ENCODE data around the gene COL17A1.

The COL17A1 gene
- total RNA-seq: 0 reads per million in 3 experiments

DNA sequence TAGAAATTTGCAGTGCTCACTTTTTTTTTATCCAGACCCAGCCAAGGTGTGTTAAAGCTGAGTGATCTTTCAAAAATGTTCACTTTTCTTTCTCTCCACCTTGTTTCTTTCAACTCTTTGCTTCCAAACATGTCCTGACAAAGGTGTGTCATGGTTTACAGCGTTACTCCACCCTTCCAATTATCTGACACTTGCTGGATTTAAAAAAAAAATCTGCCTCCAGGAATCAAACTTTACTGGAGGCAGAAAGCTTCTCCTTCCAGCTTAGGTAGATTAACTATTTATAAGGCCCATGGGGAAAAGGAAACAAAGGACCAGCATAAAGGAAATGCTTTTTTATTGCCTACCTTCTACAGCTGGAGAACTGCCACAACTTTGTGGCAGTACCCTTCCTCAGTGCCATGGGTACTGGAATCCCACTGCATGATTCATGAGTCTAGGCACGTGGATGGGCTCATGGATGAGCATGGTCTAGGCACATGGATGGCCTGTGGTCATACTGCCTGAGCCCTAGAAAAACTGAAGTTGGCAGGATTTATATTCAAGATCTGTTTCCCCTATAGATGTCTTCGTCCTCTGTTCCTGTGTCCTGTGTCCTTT is at the start of gene COL17A1:
Gene COL17A1, minus strand, starts transcription at position 80 of the 600 bp plus-strand sequence. CDS start 5,207 bp downstream, outside the sequence.
- DNase-seq: no peak

GRCh38 chr10:104130041-104130440 is 44.4 kb upstream of the COL17A1 start:
- DNase-seq: no peak

DNA sequence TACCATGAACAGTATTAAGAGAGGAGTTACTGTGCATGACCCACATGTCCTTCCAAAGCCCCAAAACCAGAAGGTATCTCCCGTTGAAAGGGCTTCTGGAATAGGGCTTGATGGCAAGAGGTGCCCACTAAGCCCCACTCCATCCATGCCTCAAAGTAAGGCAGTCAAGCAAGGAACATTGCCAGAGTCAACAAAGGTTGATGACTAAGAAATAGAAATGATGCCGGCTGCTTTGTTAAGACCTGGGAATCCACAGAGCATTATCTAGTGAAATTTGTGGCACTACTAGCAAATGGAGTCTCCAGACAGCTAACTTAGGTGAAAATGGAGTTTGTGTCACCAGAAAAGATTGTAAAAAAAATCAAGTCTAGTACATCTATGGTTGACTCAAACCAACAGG is 42.5 kb upstream of the COL17A1 start:
- DNase-seq: no peak

- DNase-seq: no peak
These were observed 41.7 kb upstream of the COL17A1 start for GRCh38 chr10:104127411-104127810.

DNA sequence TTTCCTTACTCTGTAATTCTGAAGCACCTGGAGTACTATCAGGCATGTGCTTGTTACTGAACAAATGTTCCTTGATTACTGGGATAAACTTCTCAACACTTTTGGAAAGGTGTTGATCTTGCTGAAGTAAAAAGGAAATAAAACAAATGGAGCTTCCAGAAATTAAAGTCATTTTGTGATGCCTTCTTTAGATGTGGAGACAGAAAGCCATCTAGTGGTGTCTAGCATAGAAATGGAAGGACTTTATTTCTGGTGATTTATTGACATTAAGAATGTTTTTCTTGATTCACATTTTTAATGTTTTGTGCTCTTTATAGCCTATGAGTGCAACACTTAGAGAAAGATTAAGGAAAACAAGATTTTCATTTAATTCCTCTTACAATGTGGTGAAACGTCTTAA is 37.7 kb upstream of the COL17A1 start:
- no peak for DNase-seq

- DNase-seq: no peak
These were observed 36.8 kb upstream of the COL17A1 start for GRCh38 chr10:104122225-104123107.

- peak; percentile 99 for DNase-seq
These were observed 36.0 kb upstream of the COL17A1 start, which contains the start of gene SFR1 for GRCh38 chr10:104121485-104122224. TSS of gene SFR1 (plus strand) at chr10:104122171. CDS start at chr10:104122184, 13 bp downstream.

DNA sequence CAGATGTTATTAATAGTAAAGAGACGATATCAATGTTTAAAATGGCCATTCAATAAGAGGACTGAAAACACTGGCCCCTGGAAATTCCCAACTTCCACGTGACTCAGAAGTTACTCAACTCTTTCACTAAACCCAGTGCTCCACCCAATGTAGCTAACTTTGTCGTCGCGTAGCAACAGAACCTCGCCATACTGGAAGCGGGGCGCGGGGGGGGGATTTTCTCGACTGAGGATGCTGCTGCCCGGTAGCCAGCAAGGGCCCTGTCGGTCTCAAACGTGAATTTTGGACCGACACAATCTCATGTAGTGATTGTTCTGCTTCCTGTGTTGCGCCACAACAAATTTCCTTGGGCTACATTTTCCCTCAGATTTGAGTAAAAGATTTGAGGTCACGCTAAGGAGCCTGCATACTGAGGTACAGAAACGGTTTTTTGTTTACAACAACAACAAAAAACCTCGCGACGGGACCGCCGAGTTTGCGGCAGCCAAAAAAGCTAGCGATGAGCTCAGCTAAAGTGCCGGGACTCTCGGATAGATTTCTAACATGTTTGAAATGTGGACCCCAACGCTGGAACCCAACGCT is 35.3 kb upstream of the COL17A1 start:
- peak; percentile 87 for DNase-seq

- no peak for DNase-seq
These were observed 34.8 kb upstream of the COL17A1 start for GRCh38 chr10:104120512-104120902.

- DNase-seq: no peak
These were observed 34.3 kb upstream of the COL17A1 start for GRCh38 chr10:104119996-104120395.

- DNase-seq: no peak
These were observed 32.2 kb upstream of the COL17A1 start for GRCh38 chr10:104117839-104118323.

DNA sequence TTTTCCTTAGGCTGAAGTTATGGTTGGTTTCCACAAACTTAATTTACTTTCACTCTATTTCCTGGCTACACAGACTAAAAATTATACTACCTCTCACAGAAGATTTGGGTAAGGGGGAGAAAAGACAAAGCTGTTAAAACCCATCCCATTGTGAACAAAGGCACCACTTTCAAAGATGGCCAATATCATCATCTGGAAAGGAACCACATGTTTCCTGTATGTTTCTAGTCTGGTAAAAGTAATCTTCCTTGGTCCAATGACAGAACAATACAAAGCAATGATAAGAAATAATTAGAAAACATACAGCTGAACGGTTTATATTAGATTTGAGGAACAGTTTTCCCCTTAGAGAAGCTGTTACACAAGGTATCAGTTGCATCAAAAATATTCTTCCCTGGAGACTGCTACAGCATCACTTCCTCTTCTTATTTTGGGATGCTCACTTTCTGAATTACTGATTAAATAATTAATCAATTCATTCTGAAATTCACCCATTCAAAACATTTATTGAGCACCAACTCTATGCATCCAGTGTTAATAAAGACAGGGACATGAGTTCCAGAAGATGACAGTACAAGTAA is 27.8 kb upstream of the COL17A1 start:
- DNase-seq: no peak

- DNase-seq: no peak
These were observed 24.4 kb upstream of the COL17A1 start for GRCh38 chr10:104109908-104110662.

DNA sequence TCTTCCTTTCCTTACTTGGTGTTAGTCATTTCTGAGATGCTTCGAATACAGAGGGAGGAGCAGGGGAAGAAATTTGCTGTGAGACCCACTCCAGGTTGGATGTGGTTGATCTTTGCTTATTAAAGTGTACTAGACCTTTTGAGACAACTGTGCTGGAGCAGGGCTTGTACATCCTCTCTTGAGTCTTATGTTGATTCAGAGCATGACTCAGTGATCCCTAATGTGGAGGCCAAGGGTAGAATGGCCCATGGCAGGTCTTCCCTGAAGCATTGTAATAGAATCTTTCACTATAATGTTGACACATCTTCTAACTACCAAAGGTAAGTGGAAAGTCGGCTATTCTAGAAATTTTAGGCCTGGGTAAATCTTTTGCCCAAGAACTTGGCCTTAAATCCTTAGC is 19.2 kb upstream of the COL17A1 start:
- DNase-seq: no peak

- no peak for DNase-seq
These were observed 18.7 kb upstream of the COL17A1 start for GRCh38 chr10:104104418-104104817.

DNA sequence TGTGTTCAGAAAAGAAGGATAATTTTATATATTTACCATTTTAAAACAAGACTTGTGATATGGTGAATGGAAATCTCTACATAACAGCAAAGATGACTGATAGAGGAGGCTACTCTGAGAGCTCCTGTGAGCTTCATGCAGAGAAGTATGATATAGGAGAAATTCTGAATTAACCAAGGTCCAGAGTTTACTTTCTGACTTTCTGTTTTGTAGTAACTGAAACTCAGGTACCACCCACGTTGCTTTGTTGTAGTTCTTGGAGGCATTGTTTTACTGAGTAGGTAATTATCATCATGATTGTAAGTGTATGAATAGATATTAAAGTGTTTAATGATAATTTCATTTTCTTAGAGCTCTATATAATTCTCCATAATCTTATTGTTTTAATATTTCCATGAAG is 18.3 kb upstream of the COL17A1 start:
- no peak for DNase-seq

GRCh38 chr10:104101902-104102301 is 16.2 kb upstream of the COL17A1 start:
- DNase-seq: no peak

DNA sequence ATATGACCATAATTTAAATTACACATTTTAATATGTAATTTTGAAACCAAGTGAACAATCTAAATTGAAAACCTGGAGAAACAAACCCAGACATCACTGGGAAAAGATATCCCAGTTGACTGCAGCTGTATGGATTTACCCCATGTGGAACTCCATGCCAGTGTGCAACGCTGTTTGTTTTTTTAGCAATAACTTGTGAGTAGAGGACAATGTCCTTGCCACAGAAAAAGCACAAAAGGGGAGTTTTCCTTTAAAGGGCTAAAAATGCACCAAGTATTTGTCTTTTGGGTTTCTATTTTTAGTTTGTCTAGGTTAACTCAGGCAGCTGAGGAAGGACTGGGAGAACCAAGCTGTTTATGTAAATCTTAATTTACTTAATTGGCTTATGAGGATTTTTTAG is 15.1 kb upstream of the COL17A1 start:
- DNase-seq: no peak

GRCh38 chr10:104099941-104100340 is 14.3 kb upstream of the COL17A1 start:
- no peak for DNase-seq

DNA sequence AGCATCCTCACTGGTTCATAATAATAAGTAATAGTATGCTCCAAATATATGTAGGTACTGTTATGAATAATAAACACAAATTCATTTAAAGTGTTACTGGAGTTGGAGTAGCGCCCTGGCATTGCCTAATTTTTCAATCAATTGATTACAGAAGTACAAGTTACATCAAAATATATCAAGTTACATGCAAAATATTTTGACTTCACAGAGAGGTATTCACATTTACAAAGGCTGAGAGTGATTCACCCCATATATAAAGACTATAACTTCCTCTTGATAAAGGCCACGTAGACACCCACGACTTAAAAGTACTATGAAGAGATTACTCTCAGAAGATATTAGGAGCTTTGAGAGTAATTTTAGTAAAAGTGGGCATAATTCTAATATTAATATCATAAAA is 13.6 kb upstream of the COL17A1 start:
- no peak for DNase-seq

DNA sequence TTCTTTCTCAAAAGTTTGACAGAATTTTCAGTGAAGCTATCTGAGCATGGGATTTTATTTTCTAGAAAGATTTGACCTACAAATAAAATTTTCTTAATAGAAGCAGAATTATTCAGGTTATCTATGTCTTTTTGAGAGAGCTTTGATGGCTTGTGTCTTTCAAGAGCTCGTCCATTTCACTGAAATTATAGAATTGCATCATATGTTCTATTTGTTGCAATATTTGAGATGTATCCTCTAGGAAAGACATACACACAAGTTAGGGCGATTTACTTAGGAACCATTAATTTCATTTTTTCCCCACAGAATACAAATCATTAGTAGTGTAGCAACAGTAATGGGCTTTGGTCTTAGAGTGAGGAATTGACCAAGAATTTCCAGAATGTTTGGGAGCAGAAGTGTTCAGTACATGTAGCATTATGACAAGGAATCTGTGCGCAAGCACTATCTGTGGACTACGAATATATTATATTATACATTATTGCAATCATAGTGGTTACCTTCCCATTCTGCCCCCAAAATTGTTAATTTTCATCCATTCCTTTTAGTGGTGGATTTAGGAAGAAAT is 12.8 kb upstream of the COL17A1 start:
- DNase-seq: no peak
